Keratinocyte (primary cell): ENCODE data around the gene RAB6D. TPM values are rescaled to one million over a fixed set of nuclear protein-coding genes. Genes with fewer than 3 reads are reported as not detected.
"Not testable (repeated sequence)": the region's sequence is repeated elsewhere in the genome, so short reads cannot be mapped to it uniquely, and the experiment has no call there.

Source experiments
- DNase-seq: peaks from one replicate; pipeline ENCODE4 v3.0.0-alpha.2; 2011; ENCODE audit warnings: low read depth, missing footprints, low spot score
- FAIRE-seq: peaks from 2 replicates; lab custom pipeline; 2011; peaks lifted over from hg19 to GRCh38; lab: Jason Lieb, UNC
- H2AFZ ChIP-seq: 2 replicates; pipeline ENCODE4 v1.6.0; 2012; ENCODE audit warnings: low read length, control low read depth, inconsistent platforms; ENCODE audit not compliant: control insufficient read depth
- H3K27ac ChIP-seq: 2 replicates; pipeline ENCODE4 v1.5.1; 2011; ENCODE audit warnings: low read length; ENCODE audit not compliant: control insufficient read depth, insufficient read depth
- H3K27me3 ChIP-seq: 3 replicates; pipeline ENCODE4 v1.6.0; 2011; ENCODE audit warnings: low read length; ENCODE audit not compliant: control insufficient read depth, insufficient read depth; ENCODE audit errors: extremely low read depth
- H3K36me3 ChIP-seq, 2 experiments: 2 replicates in 1 of 2; 3 replicates in 1 of 2; pipeline ENCODE4 v1.5.1; 2011; ENCODE audit warnings: low read length in 2 of 2, mild to moderate bottlenecking in 1 of 2; ENCODE audit not compliant: control insufficient read depth in 2 of 2, insufficient read depth in 2 of 2; ENCODE audit errors: extremely low read depth in 1 of 2
- H3K4me1 ChIP-seq: 3 replicates; pipeline ENCODE4 v1.5.1; 2011; ENCODE audit warnings: low read length; ENCODE audit not compliant: control insufficient read depth, insufficient read depth; ENCODE audit errors: extremely low read depth
- H3K4me2 ChIP-seq: 3 replicates; pipeline ENCODE4 v1.6.0; 2011; ENCODE audit warnings: low read depth, low read length; ENCODE audit not compliant: control insufficient read depth, insufficient read depth; ENCODE audit errors: extremely low read depth
- H3K4me3 ChIP-seq, 3 experiments: fragments of 200-600 bp in 1 of 3; sonication (generic) in 1 of 3; 2 replicates in 2 of 3; 3 replicates in 1 of 3; pipeline ENCODE4 v1.5.1; 2011 to 2016; ENCODE audit warnings: low read length in 3 of 3, mild to moderate bottlenecking in 3 of 3, control low read depth in 2 of 3, inconsistent platforms in 1 of 3, low read depth in 1 of 3, mixed read lengths in 1 of 3, mixed run types in 1 of 3, moderate library complexity in 1 of 3; ENCODE audit not compliant: control insufficient read depth in 2 of 3, insufficient read depth in 2 of 3; ENCODE audit errors: extremely low read depth in 1 of 3
- H3K79me2 ChIP-seq: 2 replicates; pipeline ENCODE4 v1.6.0; 2012; ENCODE audit warnings: low read length; ENCODE audit not compliant: control insufficient read depth, insufficient read depth
- H3K9ac ChIP-seq: 3 replicates; pipeline ENCODE4 v1.6.0; 2011; ENCODE audit warnings: low read length; ENCODE audit not compliant: control insufficient read depth, insufficient read depth; ENCODE audit errors: extremely low read depth
- H3K9me1 ChIP-seq: 3 replicates; pipeline ENCODE4 v1.6.0; 2011; ENCODE audit warnings: low read length; ENCODE audit not compliant: control insufficient read depth, insufficient read depth; ENCODE audit errors: extremely low read depth
- H3K9me3 ChIP-seq: 2 replicates; pipeline ENCODE4 v1.5.1; 2012; ENCODE audit warnings: low read depth, low read length; ENCODE audit not compliant: control insufficient read depth
- H4K20me1 ChIP-seq: 3 replicates; pipeline ENCODE4 v1.6.0; 2011; ENCODE audit warnings: low read length; ENCODE audit not compliant: control insufficient read depth, insufficient read depth; ENCODE audit errors: extremely low read depth
- CTCF ChIP-seq, 3 experiments: IDR thresholded peaks in 1 of 3; conservative IDR thresholded peaks in 1 of 3; optimal IDR thresholded peaks in 1 of 3; 2 replicates in 2 of 3; 3 replicates in 1 of 3; pipeline versions ENCODE3 to v1.5.1; 2011; ENCODE audit warnings: low read length in 3 of 3, mild to moderate bottlenecking in 3 of 3, moderate library complexity in 2 of 3, control low read depth in 1 of 3, inconsistent platforms in 1 of 3; ENCODE audit not compliant: insufficient read depth in 2 of 3; ENCODE audit errors: extremely low read depth in 1 of 3
- EZH2 ChIP-seq: IDR thresholded peaks from one replicate; pipeline ENCODE4 v1.6.1; 2012; ENCODE audit warnings: inconsistent platforms, mild to moderate bottlenecking, low read length, moderate library complexity
- dilution Hi-C: fragments of 300-500 bp; cut with MboI; formaldehyde crosslinking; loops from one replicate; pipeline ENCODE4 v1.7.0; 2020; ENCODE audit warnings: low sequenced_read_pairs; ENCODE audit not compliant: extremely low pct_ligation_motif_present
- polyA plus RNA-seq, 5 experiments: library from polyadenylated mRNA; depleted of rRNA in 3 of 5; stranded (reverse) in 3 of 5; stranded (forward) in 1 of 5; unstranded in 1 of 5; fragments of >200 nt; gene quantifications; 1 replicate in 1 of 5; 2 replicates in 3 of 5; 3 replicates in 1 of 5; pipeline versions ENCODE4 v1.2.1 to v1.2.3, GENCODE V29; 2011 to 2012; ENCODE audit warnings: missing spikeins in 2 of 5, low read depth in 1 of 5, low replicate concordance in 1 of 5

RAB6D gene
- polyA plus RNA-seq, 1 donor (not counting 4 experiments of a cell fraction or from before 2014, with no cell fraction given): 0.05 TPM

- H3K79me2 ChIP-seq: no peaks in the 10 kb centered on the region
- H2AFZ ChIP-seq: no peak overlapping the region
- no peaks in the 10 kb centered on the region for H4K20me1 ChIP-seq
- H3K9me3 ChIP-seq: no peaks in the 10 kb centered on the region
- H3K4me3 ChIP-seq: no peak overlapping the region
- DNase-seq (no peak), FAIRE-seq (no peak)
- TF ChIP-seq CTCF (optimal IDR thresholded peaks at IDR 0.05 in 1 of 3, IDR thresholded peaks at IDR 0.05 in 1 of 3, conservative IDR thresholded peaks at IDR 0.05 in 1 of 3; ENCODE audit: extremely low read depth in 1 of 3, insufficient read depth in 2 of 3, low read length in 3 of 3) (no peak), EZH2 (no peak)
- H3K9ac ChIP-seq: no peak overlapping the region
- no peaks in the 10 kb centered on the region for H3K36me3 ChIP-seq
- H3K4me2 ChIP-seq: no peak overlapping the region
- peaks cover 18% of the 10 kb centered on the region for H3K27me3 ChIP-seq
- H3K4me1 ChIP-seq: no peaks in the 10 kb centered on the region
- H3K9me1 ChIP-seq: no peaks in the 10 kb centered on the region
- dilution Hi-C loops: no loop called here
- no peak overlapping the region for H3K27ac ChIP-seq
These were observed 2.7 kb upstream of the RAB6D start for GRCh38 chr2:131366643-131367042.

GRCh38 chr2:131365452-131365851 lies 1.5 kb upstream of the RAB6D start:
- Histone ChIP-seq H3K36me3 (no peaks in the 10 kb centered on the region), H3K4me2 (no peak overlapping the region), H3K4me3 (no peak overlapping the region), H3K9me1 (no peaks in the 10 kb centered on the region), H4K20me1 (no peaks in the 10 kb centered on the region), H3K4me1 (no peaks in the 10 kb centered on the region), H3K27ac (no peak overlapping the region), H3K9me3 (no peaks in the 10 kb centered on the region), H2AFZ (no peak overlapping the region), H3K79me2 (no peaks in the 10 kb centered on the region), H3K9ac (no peak overlapping the region), H3K27me3 (peaks cover 18% of the 10 kb centered on the region)
- DNase-seq (no peak), FAIRE-seq (no peak)
- TF ChIP-seq EZH2 (no peak), CTCF (optimal IDR thresholded peaks at IDR 0.05 in 1 of 3, IDR thresholded peaks at IDR 0.05 in 1 of 3, conservative IDR thresholded peaks at IDR 0.05 in 1 of 3; ENCODE audit: extremely low read depth in 1 of 3, insufficient read depth in 2 of 3, low read length in 3 of 3) (no peak)
- dilution Hi-C loops: no loop called here

- H3K9ac ChIP-seq, H3K79me2 ChIP-seq, H2AFZ ChIP-seq, dilution Hi-C loops, H3K9me1 ChIP-seq, H4K20me1 ChIP-seq, H3K36me3 ChIP-seq, H3K4me1 ChIP-seq, DNase-seq, FAIRE-seq, H3K27ac ChIP-seq, H3K9me3 ChIP-seq, H3K4me2 ChIP-seq, H3K4me3 ChIP-seq: not testable (repeated sequence)
- H3K27me3 ChIP-seq: peaks cover 18% of the 10 kb centered on the region
These were observed 755 bp downstream of the RAB6D start for GRCh38 chr2:131363213-131363612.

- dilution Hi-C loops, H3K9me1 ChIP-seq, H3K27ac ChIP-seq, H3K79me2 ChIP-seq, H4K20me1 ChIP-seq, FAIRE-seq, H3K9me3 ChIP-seq, H2AFZ ChIP-seq, H3K4me2 ChIP-seq, H3K36me3 ChIP-seq, H3K9ac ChIP-seq, H3K4me1 ChIP-seq, DNase-seq, H3K4me3 ChIP-seq: not testable (repeated sequence)
- peaks cover 18% of the 10 kb centered on the region for H3K27me3 ChIP-seq
These were observed 2.2 kb downstream of the RAB6D start for GRCh38 chr2:131361773-131362172.
